HG03108 (cell line): ENCODE measurements around the gene ZNF358.

Source experiments
- ATAC-seq: cut with Tn5 transposase; IDR thresholded peaks from one replicate; pipeline ENCODE4 v1.9.1; 2021; ENCODE audit warnings: moderate library complexity; ENCODE audit not compliant: unreplicated experiment

Gene ZNF358

GRCh38 chr19:7515645-7516151, at the start of gene ZNF358:
Gene ZNF358, plus strand, starts transcription at chr19:7516103. Its CDS starts 3,140 bp downstream, at chr19:7519243.
- ATAC-seq: no peak

DNA sequence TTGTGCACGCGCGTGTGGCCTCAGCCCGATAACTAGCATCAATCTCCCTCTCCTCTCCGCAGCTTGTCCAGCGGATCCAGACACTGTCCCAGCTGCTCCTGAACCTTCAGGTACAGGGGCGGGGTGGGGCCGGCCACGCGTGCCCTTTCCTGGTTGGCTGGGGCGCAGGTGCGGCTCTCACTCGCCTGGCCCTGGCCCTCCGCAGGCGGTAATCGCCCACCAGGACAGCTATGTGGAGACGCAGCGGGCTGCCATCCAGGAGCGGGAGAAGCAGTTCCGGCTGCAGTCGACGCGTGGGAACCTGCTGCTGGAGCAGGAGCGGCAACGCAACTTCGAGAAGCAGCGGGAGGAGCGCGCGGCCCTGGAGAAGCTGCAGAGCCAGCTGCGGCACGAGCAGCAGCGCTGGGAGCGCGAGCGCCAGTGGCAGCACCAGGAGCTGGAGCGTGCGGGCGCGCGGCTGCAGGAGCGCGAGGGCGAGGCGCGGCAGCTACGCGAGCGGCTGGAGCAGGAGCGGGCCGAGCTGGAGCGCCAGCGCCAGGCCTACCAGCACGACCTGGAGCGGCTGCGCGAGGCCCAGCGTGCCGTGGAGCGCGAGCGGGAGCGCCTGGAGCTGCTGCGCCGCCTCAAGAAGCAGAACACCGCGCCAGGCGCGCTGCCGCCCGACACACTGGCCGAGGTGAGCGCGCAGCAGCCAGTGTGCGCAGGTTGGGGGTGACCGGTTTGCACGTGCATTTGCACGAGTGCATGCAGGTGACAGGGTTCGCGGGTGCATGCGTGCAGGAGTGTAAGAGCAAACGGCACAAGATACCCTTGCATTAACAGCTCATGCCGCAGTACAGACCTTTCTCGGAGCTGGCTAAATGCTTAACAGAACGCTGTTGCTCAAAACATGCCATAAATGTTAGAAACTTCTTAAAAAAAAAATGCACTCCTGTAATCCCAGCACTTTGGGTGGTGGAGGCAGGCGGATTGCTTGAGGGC, 48.6 kb upstream of the ZNF358 start:
- no peak for ATAC-seq

- ATAC-seq: no peak
Observed at GRCh38 chr19:7468840-7469239, 47.1 kb upstream of the ZNF358 start.

DNA sequence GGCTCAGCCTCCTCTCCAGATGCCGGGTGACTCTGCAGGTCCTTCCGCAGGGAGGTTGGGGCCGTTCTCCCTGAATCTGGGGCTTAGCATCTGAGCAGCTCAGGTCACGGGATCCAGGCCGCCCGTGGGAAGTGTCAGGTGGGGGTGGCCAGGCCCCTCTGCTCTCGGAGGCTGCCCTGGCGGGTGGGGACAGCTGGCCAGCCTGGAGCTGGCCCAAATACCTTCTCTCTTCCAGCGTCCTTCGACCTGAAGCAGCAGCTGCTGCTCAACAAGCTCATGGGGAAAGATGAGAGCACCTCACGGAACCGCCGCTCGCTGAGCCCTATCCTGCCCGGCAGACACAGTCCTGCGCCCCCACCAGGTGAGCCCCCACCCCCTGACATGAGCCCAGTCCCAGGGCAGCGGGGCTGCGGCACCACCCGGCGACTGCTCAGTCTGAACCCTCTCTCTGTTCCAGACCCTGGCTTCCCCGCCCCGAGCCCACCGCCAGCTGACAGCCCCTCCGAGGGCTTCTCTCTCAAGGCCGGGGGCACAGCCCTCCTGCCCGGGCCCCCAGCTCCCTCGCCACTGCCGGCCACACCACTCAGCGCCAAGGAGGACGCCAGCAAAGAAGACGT, 46.1 kb upstream of the ZNF358 start:
- no peak for ATAC-seq

- no peak for ATAC-seq
Observed at GRCh38 chr19:7470540-7471305, 45.2 kb upstream of the ZNF358 start.

DNA sequence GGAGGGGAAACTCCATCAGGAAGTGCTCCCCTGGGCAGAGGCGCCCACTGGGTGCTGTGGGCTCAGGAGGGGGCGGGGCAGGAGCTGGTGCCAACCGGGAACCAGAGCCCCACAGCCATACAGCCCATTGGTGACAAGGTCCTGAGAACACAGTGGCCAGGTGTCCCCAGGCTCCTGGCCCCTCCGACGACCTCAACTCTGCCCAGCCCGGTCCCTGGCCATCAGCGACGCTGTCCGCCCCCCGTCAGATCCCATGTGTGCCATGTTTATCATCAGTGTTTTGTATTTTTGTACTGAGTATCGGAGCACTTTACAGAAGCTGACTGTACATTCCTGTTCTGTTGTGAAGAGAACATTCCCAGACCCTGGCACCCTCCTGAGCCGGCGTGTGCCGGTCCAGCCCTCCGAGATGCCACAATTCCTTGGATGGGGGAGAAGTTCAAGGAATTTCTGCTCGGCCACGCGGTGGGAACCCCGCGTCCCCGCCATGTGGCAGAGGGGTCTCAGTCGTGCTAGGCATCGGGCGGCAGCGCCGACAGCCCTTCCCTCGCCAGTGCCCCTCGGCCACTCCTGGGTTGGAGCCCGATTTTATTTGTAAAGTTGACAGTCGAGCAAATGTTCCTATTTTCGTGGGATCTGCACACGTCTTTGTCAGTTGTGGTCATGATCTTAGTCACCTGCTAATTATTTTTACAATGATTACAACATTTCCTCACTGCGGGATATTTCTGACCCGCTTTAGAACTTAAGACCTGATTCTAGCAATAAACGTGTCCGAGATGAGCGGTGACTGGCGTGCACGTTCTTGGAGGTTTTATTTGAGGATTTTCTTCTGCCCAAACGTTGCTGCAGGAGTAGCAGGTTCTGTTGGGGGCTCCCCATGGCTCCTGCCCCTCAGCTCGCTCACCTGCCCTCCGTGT, 43.9 kb upstream of the ZNF358 start:
- no peak for ATAC-seq

- ATAC-seq: no peak
Observed at GRCh38 chr19:7475665-7476064, 40.2 kb upstream of the ZNF358 start.

DNA sequence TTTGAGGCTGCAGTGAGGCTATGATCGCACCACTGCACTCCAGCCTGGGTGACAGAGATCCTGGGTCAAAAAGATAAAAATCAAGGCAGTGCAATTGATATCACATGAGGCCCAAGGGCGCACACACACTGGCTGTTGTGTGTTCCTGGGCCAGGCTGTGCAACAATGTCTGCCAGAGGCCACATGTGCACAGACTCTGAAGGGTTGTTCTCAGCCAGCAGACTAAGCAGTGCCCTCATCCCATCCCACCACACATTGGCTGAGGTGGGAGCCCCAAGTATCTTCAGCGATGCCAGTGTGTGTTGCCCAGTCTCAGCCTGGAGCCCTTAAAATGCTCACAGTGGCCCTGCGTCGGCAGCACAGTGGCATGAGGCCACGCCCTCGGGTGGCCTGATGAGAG, 39.7 kb upstream of the ZNF358 start:
- ATAC-seq: no peak

DNA sequence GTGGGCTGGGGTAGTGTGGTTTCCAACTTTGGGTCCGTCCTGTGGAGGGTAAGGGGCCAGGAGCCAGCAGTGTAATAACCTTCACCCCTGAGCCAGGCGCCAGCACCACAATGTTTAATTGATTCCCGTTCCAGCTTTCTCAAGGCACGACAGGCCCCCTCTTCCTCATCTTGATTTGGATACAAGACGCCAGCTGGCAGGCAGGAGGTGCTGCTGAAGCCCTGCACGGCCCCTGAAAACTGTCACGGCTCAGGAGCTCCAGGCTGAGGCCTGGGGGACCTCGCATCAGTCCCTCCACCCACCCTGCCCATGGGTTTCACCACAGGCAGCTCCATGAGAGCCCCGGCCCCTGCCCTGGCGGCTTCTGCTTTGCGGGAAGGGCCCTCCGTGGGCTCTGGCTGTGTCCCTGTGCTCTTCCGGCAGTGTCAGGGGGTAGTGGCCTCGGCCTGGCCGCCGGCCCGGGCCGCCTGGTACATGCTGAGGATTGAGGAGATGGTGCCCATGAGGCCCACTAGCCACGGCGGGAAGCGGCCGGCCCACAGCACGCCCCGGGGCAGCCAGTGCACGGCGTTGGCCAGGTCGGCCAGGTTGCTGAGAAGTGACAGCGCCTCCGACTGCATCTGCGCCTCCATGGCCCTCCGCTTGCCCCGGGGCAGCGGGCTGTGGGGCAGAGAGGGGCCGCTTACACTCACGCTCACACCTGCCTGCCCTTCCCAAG, 39.0 kb upstream of the ZNF358 start:
- no peak for ATAC-seq

DNA sequence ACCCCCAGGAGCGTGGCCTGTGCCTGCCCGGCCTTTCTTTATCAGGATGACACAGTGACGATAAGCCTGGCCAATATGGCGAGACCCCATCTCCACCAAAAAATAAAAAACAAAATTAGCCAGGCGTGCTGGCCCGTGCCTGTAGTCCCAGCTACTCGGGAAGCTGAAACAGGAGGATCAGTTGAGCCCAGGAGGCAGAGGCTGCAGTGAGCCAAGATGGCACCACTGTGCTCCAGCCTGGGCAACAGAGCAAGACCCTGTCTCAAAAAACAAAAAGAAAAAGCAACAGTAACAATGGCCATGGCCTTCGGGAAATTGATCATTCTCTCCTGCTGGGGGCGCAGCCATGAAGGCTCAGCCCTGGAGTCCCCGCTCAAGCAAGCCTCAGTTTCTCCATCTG, 38.1 kb upstream of the ZNF358 start:
- no peak for ATAC-seq

- no peak for ATAC-seq
Observed at GRCh38 chr19:7478173-7478842, 37.6 kb upstream of the ZNF358 start.

GRCh38 chr19:7478843-7479227, 37.1 kb upstream of the ZNF358 start:
- no peak for ATAC-seq

- ATAC-seq: no peak
Observed at GRCh38 chr19:7480222-7480969, 35.5 kb upstream of the ZNF358 start.

DNA sequence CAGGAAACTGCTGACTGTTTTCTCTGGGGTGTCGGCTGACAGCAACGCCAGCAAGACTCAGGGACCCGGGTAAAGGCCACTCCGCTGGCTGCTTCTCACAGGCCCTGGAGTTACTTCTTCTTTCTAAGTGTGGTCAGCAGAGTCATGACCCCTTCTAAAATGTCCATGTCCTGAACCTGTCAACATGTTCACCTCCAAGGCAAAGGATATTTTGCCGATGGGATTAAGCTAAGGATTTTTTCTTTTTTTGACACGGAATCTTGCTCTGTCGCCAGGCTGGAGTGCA, 35.0 kb upstream of the ZNF358 start:
- ATAC-seq: no peak

GRCh38 chr19:7482584-7483439, 33.1 kb upstream of the ZNF358 start:
- no peak for ATAC-seq

GRCh38 chr19:7483720-7484201, 32.1 kb upstream of the ZNF358 start:
- no peak for ATAC-seq

DNA sequence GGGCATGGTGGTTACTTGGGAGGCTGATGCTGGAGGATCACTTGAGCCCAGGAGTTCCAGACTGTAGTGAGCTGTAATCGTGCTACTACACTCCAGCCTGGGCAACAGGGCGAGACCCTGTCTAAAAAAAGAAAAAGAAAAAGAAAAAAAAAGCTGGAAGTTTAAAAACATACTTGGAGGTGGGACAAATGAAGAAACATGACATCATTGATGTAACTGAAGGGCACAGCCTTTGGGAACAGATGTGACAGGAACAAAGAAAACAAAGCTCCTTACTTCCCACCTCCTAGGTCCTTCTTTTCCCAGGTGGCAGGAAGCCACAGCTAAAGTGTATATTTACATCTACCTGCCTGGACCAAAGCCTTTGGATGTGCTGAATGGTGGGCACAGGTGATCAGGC, 29.0 kb upstream of the ZNF358 start:
- ATAC-seq: no peak
